ENCODE data around the gene PIP4K2C.
"Not testable (repeated sequence)": the region's sequence is repeated elsewhere in the genome, so short reads cannot be mapped to it uniquely, and the experiment has no call there.

The PIP4K2C gene

GRCh38 chr12:57623811-57624390, 32.9 kb downstream of the PIP4K2C start:
- DNase-seq: no peak

GRCh38 chr12:57624441-57625220, 33.6 kb downstream of the PIP4K2C start:
- no peak for DNase-seq

GRCh38 chr12:57625261-57626032, 34.5 kb downstream of the PIP4K2C start:
- DNase-seq: no peak

- no peak for DNase-seq
Measured at GRCh38 chr12:57626111-57626920, 35.3 kb downstream of the PIP4K2C start.

- no peak for DNase-seq
Measured at GRCh38 chr12:57626921-57627445, 36.0 kb downstream of the PIP4K2C start.

- no peak for DNase-seq
Measured at GRCh38 chr12:57627501-57628279, 36.7 kb downstream of the PIP4K2C start.

- DNase-seq: no peak
Measured at GRCh38 chr12:57628280-57629191, 37.5 kb downstream of the PIP4K2C start.

GRCh38 chr12:57629897-57630471, 39.0 kb downstream of the PIP4K2C start:
- DNase-seq: no peak

- DNase-seq: no peak
Measured at GRCh38 chr12:57630891-57631433, 40.0 kb downstream of the PIP4K2C start.

- no peak for DNase-seq
Measured at GRCh38 chr12:57631566-57632072, 40.6 kb downstream of the PIP4K2C start.

- DNase-seq: no peak
Measured at GRCh38 chr12:57632073-57632957, 41.3 kb downstream of the PIP4K2C start.

GRCh38 chr12:57632958-57633840, 42.2 kb downstream of the PIP4K2C start, which contains the start of gene B4GALNT1:
B4GALNT1 (minus strand) TSS chr12:57633201; CDS start chr12:57632132, 1,069 bp downstream.
- DNase-seq: no peak

- DNase-seq: not testable (repeated sequence)
Measured at GRCh38 chr12:57636731-57637130, 45.7 kb downstream of the PIP4K2C start.

- no peak for DNase-seq
Measured at GRCh38 chr12:57637364-57637763, 46.4 kb downstream of the PIP4K2C start.

GRCh38 chr12:57638096-57638495, 47.1 kb downstream of the PIP4K2C start:
- DNase-seq: no peak

- DNase-seq: no peak
Measured at GRCh38 chr12:57640175-57641042, 49.4 kb downstream of the PIP4K2C start.
